Measurements from ENCODE around the gene GCHFR.

DNA sequence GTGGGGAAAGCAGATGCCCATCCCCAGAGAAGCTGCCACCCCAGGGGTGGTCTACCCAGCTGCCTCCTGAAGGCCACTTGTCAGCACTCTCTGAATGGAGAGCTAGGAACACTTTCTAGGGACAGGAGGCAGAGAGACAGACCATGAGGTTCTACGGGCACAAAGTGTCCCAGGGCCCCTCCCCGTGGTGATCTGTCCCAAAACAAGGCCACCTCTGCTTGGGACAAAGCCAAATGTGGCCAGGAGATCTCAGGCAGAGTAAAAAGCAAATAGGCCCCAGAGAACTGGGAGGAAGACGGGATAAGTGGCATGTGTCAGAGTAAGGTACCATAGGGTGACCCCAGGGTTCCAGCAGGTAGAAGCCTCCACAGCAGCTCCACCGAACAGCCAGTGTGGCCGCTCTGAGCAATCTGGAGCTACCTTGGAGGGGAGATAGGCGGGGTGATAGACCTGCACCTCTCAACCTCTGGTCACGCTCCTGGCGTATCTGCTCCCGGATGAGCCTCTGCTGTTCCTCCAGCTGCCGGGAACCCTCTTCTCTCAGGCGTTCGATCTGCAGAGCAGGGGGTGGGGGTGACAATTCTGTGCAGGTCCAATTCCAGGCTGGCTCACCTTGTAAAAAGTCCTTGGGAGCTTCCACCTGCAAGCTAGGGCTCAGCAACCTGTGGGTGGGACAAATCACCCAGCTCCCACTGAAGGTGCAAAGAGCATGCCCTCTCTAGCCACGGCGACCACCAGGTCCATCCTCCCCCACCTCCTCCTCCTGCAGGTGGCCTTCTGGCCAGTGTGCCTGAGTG, 12.1 kb downstream of the GCHFR start:
- TF ChIP-seq CTCF (IDR thresholded peaks at IDR 0.05; ENCODE audit: low read depth, low read length) (no peak), POLR2A (IDR thresholded peaks at IDR 0.05; ENCODE audit: extremely low read depth, insufficient read length) (no peak), MYC (IDR thresholded peaks at IDR 0.05; ENCODE audit: low read depth, low read length) (no peak)

All from NB4 (cell line).